GM19324 (cell line): ENCODE data around the gene ARGLU1.

Source experiments
- ATAC-seq: cut with Tn5 transposase; IDR thresholded peaks from one replicate; pipeline ENCODE4 v1.9.1; 2021; ENCODE audit warnings: mild to moderate bottlenecking, moderate library complexity; ENCODE audit not compliant: unreplicated experiment, low FRiP score

ARGLU1 gene

DNA sequence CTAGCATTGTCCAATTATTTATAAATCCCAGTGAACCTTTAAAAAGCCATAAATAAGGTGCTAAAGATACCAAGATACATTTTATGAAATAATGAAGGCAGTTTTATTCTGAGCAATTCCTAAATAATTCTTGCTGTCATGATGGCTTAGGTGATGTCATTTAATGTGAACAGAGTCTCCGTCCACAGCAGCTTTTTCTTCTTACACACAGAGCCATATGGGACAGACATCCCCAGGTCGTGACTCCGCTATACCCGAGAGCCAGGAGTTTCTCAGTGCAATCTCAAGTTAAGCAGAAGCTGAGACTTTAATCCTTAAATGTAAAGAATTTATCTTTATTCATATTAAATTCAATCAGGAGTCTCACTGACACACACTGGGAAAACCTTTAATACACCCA lies 62.2 kb downstream of the ARGLU1 start:
- ATAC-seq, result no peak

DNA sequence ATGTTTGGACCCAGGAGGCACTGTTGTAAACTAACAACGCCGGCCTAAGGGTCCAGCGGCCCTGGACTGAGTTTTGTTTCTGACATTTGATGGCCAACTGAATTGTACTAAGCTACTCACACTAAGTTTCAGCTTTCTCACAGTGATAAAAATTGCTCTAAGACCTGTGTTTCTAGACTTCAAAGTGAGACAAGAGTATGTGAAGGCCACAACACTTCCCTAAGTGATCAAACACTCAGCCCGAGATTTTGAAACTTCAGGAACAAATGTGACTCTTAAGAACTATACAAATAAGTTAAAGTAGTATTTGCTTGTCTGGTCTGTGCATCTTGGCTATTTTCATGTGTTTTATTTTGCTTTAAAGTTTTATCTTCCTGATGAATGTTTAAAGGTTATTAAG lies 62.6 kb downstream of the ARGLU1 start:
- no peak for ATAC-seq

DNA sequence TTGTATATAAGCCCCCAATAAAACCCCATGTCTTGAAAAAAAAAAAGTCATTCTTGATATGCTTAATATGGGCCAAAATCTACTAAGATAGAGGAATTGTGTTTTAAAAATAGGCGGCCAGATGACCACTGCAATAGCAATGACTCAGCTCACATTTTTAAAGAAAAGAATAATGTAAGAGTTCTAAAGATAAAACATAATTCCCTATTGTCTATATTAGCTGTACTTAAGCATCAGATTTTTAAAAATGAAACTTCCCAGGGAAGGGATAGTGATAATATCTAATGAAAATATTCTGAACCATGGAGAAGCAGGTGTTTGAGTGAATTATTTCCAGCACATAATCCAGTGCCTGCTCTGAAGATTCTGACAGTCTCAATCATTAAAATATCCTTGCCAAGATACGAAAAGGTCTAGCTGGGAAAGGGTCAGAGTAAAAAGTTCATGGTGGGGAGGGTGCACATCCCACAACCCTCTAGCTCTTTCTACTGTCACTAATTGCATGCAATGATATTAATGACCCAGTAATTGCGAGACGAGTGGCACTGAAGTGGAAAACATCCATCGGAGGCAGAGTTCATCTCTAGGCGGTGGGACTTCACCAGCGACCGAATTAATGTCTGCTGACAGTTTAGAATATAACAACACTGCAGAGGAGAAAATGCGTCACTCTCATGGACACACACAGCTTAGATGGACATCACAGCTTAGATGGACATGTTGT lies 64.0 kb downstream of the ARGLU1 start:
- ATAC-seq, result no peak

DNA sequence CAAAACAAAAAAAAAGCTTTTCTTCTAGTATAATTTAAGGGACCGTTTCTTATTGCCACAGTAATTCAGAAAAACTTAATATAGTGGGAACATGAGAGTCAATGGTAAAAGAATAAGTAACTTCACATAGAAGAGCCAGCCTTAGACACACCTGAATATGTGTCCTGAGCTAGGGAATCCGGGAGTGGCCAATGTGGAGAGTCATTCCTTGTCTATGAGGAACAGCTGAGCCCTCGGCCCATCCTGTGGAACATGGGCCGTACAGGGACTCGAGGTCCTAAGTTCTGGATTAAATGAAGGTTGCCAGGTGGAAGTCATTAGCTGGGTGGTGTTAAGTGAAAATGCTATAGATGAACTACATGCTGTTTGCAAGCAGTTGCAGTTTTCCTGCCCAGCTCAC lies 64.7 kb downstream of the ARGLU1 start:
- ATAC-seq, result no peak

DNA sequence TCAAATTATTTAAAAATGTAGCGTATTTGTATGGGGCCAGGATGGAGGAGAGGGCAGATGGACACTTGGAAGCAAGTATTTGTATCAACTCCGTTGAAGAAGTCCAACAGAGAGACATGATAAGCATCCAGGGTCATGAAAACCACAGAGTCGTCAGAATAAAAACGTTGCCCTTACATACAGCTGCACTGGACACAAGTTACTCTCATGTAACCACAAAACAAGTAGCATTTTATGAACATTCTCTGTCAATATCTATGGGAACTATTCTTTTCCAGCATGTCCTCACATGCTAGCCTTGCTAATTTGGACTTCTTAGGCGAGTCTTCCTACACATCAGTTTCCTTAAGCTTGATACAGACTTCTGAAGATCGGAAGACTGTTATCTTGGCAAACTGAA lies 67.5 kb downstream of the ARGLU1 start:
- ATAC-seq, result no peak

DNA sequence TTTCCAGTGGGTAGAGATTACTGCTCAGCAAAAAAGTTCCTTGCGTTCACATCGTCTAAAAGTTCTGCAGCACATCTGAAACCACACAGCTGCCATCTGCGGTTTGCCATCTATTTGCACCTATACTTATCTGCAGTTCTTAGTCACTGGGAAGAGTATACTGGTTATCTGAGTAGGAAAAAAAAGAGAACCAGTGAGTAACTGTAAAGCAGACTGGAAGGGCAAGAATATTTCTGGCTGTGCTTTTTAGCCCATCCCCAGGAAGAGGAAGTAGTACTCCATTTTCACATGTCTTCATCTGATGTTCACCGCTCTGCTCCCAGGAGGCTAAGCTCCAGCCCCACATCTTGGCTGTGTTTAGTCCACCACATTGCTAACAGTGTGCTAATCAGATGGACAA lies 68.0 kb downstream of the ARGLU1 start:
- no peak for ATAC-seq

DNA sequence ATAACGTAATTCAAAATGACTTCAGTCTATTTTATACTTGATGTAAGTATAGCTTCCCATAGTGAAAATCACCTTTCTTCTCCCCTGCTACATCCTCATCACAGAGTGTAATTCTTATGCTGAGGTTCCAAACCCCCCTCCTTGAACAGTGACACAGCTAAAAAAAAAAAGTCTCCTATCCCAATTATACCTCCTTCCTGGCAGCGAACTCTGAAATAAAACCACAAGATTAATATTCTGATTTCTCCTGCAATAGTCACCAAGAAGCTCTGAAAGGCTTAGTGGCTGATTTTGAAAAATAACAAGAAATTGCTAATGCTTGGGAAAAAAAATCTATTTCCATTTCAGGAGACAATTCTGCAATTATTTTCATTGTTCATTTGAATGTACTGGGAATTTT lies 68.8 kb downstream of the ARGLU1 start:
- ATAC-seq, result no peak

DNA sequence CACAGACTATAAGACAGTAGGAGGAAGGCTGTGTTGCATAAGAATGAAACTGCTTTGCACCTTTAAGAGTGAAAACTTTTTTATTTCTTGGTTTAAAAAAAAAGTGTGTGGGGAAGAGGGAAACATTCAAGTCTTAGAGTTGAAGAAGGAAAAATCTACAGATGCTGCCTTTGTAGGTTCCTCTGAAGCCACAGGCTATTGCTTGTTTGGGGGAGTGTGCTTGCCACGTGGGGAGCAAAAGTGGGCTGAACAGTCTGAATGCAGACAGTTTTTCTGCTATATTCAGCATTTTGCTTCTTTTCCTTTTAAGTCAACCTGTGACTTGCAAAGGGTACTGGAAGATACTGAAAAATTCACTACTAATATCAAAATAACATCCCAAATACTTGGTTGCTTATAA lies 69.4 kb downstream of the ARGLU1 start:
- no peak for ATAC-seq

DNA sequence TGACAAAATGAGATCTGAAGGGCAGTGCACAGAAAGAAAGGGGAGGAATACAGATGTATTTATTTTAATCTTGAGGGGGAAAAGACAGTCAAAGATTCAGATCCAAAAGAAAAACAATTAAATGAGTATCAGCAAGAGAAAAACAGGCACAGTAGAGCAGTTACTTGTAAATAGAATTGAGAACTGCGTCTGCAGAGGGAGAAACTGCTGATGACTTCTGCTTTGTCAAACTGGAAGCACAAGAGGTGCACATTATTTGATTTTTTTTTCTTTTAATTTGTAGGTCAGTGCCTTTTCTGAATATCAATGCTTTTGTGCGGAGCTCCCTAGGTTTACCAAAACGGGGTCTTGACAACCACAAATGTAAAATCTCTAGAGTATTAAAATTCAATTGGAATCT lies 69.8 kb downstream of the ARGLU1 start:
- no peak for ATAC-seq

DNA sequence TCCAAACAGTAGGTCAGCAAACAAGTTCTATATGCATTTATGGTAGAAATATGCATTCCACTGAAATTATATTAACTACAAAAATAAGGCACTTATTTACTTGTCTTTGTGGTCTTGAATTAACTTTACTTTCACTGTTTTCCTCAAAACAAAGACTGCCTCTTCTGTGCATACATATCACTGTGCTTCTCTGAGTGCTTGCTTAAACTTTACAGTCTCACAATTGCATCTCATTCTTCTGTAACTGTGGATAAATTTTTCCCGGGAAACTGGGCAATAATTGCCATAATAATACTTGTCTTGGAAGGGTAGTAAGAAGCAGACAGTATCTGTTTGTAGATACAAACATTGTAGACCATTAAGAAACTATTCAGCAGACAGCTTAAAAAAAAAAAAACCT lies 70.9 kb downstream of the ARGLU1 start:
- ATAC-seq, result no peak

DNA sequence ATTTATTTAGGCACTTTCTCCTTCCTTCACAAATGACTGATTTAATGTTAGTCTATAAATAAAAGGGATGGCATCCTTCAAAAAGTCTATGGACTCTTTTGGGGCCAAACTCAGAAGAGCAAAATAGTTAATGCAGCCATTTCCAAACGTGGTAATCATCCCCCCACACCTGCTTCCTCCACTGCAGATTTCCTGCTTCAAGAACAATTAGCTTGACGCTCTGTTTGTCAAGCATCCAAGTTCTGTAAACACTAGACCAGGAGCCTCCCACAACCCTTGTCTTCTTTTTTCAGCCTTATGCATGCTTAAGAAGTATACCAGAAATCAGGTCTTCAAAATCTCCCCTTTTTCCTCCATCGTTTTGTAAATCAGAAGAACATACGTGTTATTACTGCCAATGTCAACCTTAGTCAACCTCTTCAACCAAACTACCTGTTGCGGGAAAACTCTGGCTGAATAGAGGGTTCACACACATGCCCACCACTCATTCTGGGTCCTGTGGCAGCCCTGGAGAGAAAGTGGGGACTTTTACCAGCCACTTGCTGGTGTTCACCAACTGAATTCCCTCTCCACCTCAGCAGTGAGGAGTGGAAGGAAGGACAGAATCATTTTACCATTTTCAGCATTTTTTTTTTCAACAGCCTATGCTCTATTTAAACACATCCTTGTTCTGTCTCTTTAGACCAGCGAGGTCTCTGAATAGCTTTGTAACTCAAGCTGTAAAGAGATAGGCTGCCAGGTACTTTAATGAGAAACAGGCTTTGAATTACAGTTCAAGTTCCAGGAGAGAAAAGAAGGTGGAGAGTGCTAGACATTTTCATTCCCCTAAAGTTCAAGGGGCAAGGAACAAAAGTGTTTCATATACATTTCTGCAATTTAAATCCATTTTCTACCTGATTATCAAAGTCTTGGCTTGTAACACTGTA lies 71.6 kb downstream of the ARGLU1 start:
- no peak for ATAC-seq

DNA sequence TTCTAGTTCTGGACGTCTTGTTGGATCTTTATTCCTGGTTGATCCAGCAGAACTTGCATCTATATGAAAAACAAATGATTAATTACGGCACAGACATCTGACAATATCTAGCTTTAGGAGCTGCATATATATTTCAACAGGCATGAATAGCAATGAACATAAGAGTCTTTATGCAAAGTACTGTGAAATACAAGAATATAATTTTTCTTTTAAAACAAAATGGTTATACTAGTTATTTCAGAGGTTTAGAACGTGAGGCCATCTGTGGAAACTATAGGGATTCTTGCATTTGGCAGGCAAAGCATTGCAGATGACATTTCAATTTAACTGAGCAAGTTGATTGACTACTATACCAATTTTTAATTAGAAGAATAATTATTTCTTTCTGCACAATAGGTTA lies 73.0 kb downstream of the ARGLU1 start:
- ATAC-seq, result no peak

DNA sequence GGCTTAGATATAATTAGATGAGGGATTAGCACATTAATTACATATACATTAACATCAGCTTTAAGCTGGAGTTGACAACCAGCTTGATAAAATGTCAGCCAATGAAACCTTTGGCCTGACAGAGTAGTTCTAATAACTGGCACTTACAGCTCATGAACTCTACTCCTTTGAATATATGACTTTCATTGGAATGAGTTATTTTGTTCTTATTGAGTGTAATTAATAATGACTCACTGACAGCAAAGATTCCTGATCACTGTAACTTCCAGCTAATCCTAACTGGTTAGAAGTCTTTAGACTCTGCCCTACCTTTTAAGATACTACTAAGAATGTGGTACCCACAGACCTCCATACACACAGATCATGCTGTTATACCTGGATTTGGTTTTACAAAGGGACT lies 73.4 kb downstream of the ARGLU1 start:
- no peak for ATAC-seq

DNA sequence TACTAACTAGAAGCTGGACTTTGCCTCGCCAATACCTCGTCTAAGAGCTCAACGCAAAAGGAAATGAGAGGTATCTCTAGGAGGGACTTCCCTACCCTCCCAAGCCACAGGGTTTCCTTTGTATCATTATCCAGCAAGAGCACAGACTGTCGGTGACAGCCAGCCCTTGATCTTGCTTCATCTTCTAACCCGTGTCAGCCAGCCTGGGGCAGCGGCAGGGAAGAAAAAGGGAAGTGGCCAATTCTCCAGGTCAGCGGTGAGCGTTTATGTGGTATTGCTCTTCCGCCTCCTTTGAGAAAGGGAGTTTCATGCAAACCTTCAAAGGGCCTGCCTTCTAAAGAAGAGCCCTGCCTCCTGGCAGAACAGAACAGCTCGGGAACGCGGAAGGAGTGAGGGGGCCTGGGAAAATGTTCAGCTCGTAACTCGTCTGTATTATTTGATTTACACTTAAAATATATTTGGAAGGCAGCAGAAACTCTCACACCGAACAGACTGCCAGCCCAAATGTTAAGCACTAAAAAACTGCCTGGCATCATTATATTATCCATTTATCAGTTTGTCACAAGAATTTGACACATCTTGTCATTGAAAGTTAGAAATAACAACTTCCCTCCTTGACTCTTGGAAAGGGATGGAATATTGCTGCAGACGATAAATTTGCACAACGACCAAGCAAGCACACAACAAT lies 74.3 kb downstream of the ARGLU1 start:
- ATAC-seq, result peak; percentile 82

DNA sequence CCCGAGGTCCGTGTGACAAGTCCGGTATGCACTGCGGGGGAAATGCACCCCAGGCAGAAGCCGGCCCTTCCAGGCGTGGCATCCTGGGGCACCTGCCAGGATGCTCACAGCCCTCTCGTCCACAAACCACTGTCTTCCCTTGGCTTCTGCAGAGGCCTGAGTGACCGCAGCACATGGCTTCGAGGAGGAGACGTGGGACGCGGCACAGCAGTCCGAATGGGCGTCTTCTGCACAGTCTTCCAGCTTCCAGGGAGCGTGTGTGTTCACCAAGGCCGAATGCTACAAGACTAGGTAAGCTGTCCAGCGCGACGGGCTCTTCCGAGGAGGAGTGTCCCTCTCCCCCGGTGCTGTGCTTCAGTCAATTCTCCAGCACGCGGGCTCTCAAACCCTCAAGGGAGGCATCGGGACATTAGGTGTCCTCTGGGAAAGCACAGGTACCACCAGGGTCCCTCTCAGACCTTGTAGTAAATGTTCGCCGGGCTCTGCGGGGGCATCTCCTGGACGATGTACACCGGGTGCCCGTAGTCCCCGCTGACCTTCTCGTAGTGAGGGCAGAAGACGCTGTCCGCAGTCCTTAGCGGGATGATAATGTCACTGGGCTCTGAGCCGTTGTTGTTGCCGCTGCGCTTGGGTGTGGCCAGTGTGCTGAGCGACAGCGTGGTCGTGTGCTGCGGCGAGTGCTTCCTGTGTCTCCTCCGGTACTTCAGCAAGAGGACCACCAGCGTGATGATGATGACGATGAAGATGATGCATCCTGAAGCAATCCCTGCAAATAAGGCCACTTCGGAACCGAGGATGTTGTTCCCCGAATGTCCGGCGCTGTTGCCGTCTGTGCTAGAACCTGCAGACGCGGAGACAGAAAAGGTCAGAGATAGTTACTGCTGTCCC lies 75.1 kb downstream of the ARGLU1 start:
- ATAC-seq, result no peak

DNA sequence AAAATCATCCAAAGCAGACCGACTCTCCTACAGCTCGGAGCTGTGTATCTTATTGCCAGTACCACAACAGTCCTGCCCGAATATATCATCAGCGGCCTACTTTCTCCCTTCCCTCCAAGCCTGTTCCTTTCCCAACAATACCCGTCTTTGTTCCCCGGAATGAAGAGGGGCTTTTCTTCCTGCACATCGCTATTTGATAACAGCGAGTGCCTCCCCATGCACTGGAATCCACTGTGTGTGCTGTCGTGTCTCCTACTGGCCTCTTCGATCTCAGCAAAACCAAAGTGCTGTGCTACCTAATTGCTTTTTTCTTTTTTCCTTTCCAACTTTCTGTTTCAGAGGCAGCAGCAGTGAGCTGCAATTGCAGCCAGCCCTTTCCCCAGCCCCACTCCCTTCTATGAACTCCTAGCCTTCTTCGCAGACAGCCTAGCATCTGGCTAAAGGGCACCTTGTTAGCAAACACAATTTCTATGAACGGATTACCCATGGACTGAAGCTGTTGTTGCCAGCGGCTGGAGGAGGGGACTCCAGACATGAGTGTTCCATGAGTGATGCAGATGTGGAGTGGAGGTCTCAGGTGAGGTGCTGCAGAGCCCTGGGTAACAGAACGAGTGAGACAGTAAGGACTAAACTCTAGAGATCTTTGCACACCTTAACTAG lies 75.9 kb downstream of the ARGLU1 start:
- no peak for ATAC-seq
